ENCODE results near the gene TRAPPC2. TPM values are rescaled to one million over a fixed set of nuclear protein-coding genes. Genes with fewer than 3 reads are reported as not detected.

TRAPPC2 gene
- total RNA-seq, 1 donor from 2014 or later, result 15.9 TPM

DNA sequence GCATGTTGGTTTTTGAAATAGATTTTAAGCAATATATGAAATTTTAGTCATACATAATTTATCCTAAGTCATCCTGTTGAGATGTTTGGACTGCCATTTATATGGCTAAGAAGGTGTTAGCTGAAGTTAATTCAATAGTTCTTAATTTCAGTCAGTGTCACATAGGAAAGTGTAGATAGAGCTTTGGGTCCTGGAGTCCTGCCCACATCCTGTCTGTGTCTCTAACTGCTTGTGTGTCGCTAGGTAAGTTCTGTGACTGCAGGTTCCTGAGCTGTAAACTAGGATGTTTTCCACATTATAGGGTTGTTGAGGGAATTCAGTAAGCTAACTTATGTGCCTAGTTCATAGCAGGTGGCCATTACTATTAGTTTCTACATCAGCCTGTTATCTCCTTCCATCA lies 20.8 kb upstream of the TRAPPC2 start:
- H3K27me3 Mint-ChIP-seq (ENCODE audit: low read depth), result no peaks in the 10 kb centered on the region
- TF ChIP-seq, protein P1, sequence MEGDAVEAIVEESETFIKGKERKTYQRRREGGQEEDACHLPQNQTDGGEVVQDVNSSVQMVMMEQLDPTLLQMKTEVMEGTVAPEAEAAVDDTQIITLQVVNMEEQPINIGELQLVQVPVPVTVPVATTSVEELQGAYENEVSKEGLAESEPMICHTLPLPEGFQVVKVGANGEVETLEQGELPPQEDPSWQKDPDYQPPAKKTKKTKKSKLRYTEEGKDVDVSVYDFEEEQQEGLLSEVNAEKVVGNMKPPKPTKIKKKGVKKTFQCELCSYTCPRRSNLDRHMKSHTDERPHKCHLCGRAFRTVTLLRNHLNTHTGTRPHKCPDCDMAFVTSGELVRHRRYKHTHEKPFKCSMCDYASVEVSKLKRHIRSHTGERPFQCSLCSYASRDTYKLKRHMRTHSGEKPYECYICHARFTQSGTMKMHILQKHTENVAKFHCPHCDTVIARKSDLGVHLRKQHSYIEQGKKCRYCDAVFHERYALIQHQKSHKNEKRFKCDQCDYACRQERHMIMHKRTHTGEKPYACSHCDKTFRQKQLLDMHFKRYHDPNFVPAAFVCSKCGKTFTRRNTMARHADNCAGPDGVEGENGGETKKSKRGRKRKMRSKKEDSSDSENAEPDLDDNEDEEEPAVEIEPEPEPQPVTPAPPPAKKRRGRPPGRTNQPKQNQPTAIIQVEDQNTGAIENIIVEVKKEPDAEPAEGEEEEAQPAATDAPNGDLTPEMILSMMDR (IDR thresholded peaks at IDR 0.05), result no peak
- peaks cover 14% of the 10 kb centered on the region for H3K36me3 Mint-ChIP-seq (ENCODE audit: low read depth)
- no peak overlapping the region for H3K4me3 Mint-ChIP-seq (ENCODE audit: unreplicated experiment)
- no peaks in the 10 kb centered on the region for H3K4me1 Mint-ChIP-seq (ENCODE audit: low read depth)
- DNase-seq (ENCODE audit: low spot score), result no peak
- H3K9me3 Mint-ChIP-seq (ENCODE audit: low read depth), result peaks cover 2% of the 10 kb centered on the region
- no peak overlapping the region for H3K27ac Mint-ChIP-seq (ENCODE audit: unreplicated experiment)

DNA sequence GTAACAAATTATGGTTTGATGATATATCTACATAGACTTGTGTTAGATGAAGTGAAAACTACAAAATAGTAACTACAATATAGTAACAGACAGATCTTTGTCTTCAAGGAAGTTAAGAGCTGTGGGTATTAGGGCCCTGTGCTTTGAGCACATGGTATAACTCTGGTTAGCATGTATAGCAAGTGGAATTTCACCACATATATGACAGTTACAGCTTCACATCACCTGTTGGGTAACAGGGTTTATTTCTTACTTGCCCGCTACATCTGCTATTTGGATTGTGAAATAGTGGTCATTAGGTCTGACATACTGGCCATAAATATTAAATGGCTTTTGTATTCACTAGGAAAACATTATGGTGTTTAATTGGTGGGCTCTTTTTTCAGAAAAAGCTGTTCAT lies 20.3 kb upstream of the TRAPPC2 start:
- Mint-ChIP-seq H3K4me1 (ENCODE audit: low read depth) (no peaks in the 10 kb centered on the region), H3K27me3 (ENCODE audit: low read depth) (no peaks in the 10 kb centered on the region), H3K4me3 (ENCODE audit: unreplicated experiment) (no peak overlapping the region), H3K36me3 (ENCODE audit: low read depth) (peaks cover 12% of the 10 kb centered on the region), H3K27ac (ENCODE audit: unreplicated experiment) (no peak overlapping the region), H3K9me3 (ENCODE audit: low read depth) (no peaks in the 10 kb centered on the region)
- DNase-seq (ENCODE audit: low spot score), result no peak
- TF ChIP-seq, protein P1 (IDR thresholded peaks at IDR 0.05), result no peak

DNA sequence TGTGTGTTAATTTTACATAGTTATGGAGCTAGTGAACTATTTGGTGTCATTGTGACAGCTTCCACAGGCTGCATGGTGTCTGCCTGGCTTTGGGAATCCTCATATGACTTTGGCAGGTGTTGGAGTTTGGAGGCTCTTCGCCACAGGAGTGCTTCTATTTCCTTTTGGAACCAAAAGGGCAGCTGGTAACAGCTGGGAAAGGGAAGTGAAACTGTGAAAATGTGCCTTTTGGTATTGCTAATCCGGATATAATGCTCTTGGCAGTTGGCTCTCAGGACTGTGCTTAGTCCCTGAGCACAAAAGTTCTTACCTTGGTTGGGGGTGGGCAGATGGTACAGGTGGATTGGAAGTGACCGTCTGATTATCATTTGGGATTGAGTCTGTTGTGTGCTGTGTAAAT lies 18.2 kb upstream of the TRAPPC2 start:
- TF ChIP-seq, protein P1 (IDR thresholded peaks at IDR 0.05), result no peak
- Mint-ChIP-seq H3K36me3 (ENCODE audit: low read depth) (peaks cover 8% of the 10 kb centered on the region), H3K4me1 (ENCODE audit: low read depth) (no peaks in the 10 kb centered on the region), H3K9me3 (ENCODE audit: low read depth) (no peaks in the 10 kb centered on the region), H3K4me3 (ENCODE audit: unreplicated experiment) (no peak overlapping the region), H3K27ac (ENCODE audit: unreplicated experiment) (no peak overlapping the region), H3K27me3 (ENCODE audit: low read depth) (no peaks in the 10 kb centered on the region)
- DNase-seq (ENCODE audit: low spot score), result no peak

DNA sequence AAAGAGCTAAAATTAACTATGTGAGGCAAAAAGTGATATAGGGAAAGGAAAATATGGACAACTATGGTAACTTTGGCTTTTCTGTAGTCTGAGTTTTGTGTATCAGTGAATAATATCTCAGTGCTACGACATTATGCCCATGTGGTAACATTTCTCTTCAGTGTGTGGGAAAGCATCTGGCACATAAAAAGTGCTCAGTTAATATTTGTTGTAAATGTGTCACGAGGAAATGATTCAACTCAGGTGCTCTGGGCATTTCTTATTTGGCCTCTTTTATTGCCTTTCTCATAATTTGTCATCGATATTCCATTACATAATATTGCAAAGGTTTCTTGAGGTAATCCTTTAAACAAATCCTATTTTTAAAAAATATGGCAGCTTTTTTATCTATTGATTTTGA lies 17.7 kb upstream of the TRAPPC2 start:
- Mint-ChIP-seq H3K4me1 (ENCODE audit: low read depth) (no peaks in the 10 kb centered on the region), H3K4me3 (ENCODE audit: unreplicated experiment) (no peak overlapping the region), H3K27ac (ENCODE audit: unreplicated experiment) (no peak overlapping the region), H3K36me3 (ENCODE audit: low read depth) (peaks cover 8% of the 10 kb centered on the region), H3K27me3 (ENCODE audit: low read depth) (no peaks in the 10 kb centered on the region), H3K9me3 (ENCODE audit: low read depth) (no peaks in the 10 kb centered on the region)
- DNase-seq (ENCODE audit: low spot score), result no peak
- TF ChIP-seq, protein P1 (IDR thresholded peaks at IDR 0.05), result no peak

DNA sequence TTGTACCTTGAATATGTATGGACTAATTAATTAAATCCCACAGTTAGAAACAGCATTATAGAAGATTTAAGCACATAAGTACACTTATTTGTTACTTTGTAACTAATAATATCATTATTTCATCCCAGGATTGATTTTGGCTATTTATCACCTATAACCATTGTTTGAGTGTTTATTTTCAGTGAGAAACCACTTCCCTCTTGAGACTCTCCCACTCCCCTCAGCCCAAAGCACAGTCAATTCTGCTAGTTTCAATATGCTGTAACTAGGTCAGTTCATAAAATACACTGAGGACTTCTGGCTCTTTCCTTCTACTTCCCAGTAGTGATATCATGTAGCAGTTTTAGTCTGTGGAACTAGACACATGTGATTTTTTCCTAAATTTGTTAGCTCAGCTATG lies 16.4 kb upstream of the TRAPPC2 start:
- H3K27me3 Mint-ChIP-seq (ENCODE audit: low read depth), result no peaks in the 10 kb centered on the region
- no peaks in the 10 kb centered on the region for H3K4me1 Mint-ChIP-seq (ENCODE audit: low read depth)
- peaks cover 5% of the 10 kb centered on the region for H3K36me3 Mint-ChIP-seq (ENCODE audit: low read depth)
- DNase-seq (ENCODE audit: low spot score), result no peak
- no peak overlapping the region for H3K4me3 Mint-ChIP-seq (ENCODE audit: unreplicated experiment)
- no peaks in the 10 kb centered on the region for H3K9me3 Mint-ChIP-seq (ENCODE audit: low read depth)
- H3K27ac Mint-ChIP-seq (ENCODE audit: unreplicated experiment), result no peak overlapping the region
- TF ChIP-seq, protein P1 (IDR thresholded peaks at IDR 0.05), result no peak
